A549 treated with DMSO at 1 μM for 4 hours (cell line): ENCODE data around the gene ASMT. TPM values are rescaled to one million over a fixed set of nuclear protein-coding genes. Genes with fewer than 3 reads are reported as not detected.

Experiments
- total RNA-seq: library from RNA; stranded (reverse); fragments of 200-300 nt; extraction: Qiagen RNA extraction; gene quantifications from 5 replicates; pipeline ENCODE4 v1.2.3, GENCODE V29; 2022; ENCODE audit warnings: low read depth

ASMT gene, protein sequence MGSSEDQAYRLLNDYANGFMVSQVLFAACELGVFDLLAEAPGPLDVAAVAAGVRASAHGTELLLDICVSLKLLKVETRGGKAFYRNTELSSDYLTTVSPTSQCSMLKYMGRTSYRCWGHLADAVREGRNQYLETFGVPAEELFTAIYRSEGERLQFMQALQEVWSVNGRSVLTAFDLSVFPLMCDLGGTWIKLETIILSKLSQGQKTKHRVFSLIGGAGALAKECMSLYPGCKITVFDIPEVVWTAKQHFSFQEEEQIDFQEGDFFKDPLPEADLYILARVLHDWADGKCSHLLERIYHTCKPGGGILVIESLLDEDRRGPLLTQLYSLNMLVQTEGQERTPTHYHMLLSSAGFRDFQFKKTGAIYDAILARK
- total RNA-seq: 0.17 to 0.38 TPM (median 0.34 TPM) in 3 of 5 replicates, not detected in the others

GRCh38 chrX:1614927-1615326 is at the start of gene ASMT:
Gene ASMT, plus strand, starts transcription at chrX:1615059. Its CDS starts 141 bp downstream, at chrX:1615200.

GRCh38 chrX:1591102-1591862 is 23.6 kb upstream of the ASMT start, which contains the start of gene AKAP17A:
Gene AKAP17A, plus strand, starts transcription at chrX:1591604. Its CDS starts 1,859 bp downstream, at chrX:1593463.

Other genes starting within 250 kb of the ASMT start
- gene SLC25A6, start 222.9 kb upstream of the ASMT start, total RNA-seq: 424 to 488 TPM (median 443 TPM) in 5 replicates
- gene ASMTL, start 162.2 kb upstream of the ASMT start, total RNA-seq: 16.9 to 20.6 TPM (median 19.6 TPM) in 5 replicates
- 0.02 TPM in 1 of 5 replicates, not detected in the others for gene P2RY8, start 77.9 kb upstream of the ASMT start, total RNA-seq
- 25.4 to 38.6 TPM (median 37.1 TPM) in 5 replicates for gene AKAP17A, start 23.5 kb upstream of the ASMT start, total RNA-seq